Hepatic stellate cell (primary cell): ENCODE measurements around the gene U2AF1L4.

ENCODE experiments used
- DNase-seq: peaks from one replicate; pipeline ENCODE4 v3.0.0; 2011; ENCODE audit warnings: low spot score

The U2AF1L4 gene

GRCh38 chr19:35745328-35746086 lies at the start of gene U2AF1L4, which contains the start of gene PSENEN:
U2AF1L4 (minus strand) TSS chr19:35745418; CDS start chr19:35745391, 27 bp downstream.
PSENEN (plus strand) TSS chr19:35745651; CDS start chr19:35745931, 280 bp downstream.
- DNase-seq = peak; percentile 97

- DNase-seq = peak; percentile 95
Measured at GRCh38 chr19:35793381-35794165, 48.4 kb upstream of the U2AF1L4 start.

GRCh38 chr19:35792888-35793287 lies 47.7 kb upstream of the U2AF1L4 start:
- no peak for DNase-seq

GRCh38 chr19:35792312-35792711 lies 47.1 kb upstream of the U2AF1L4 start:
- DNase-seq = no peak

- no peak for DNase-seq
Measured at GRCh38 chr19:35791814-35792279, 46.6 kb upstream of the U2AF1L4 start.

GRCh38 chr19:35790981-35791813 lies 46.0 kb upstream of the U2AF1L4 start:
- DNase-seq = no peak

- DNase-seq = no peak
Measured at GRCh38 chr19:35789978-35790944, 45.0 kb upstream of the U2AF1L4 start.

GRCh38 chr19:35789195-35789977 lies 44.2 kb upstream of the U2AF1L4 start:
- DNase-seq = no peak

GRCh38 chr19:35788205-35788960 lies 43.2 kb upstream of the U2AF1L4 start:
- DNase-seq = no peak

- DNase-seq = no peak
Measured at GRCh38 chr19:35787227-35787799, 42.1 kb upstream of the U2AF1L4 start.

- no peak for DNase-seq
Measured at GRCh38 chr19:35786299-35787160, 41.3 kb upstream of the U2AF1L4 start.

- no peak for DNase-seq
Measured at GRCh38 chr19:35785339-35785627, 40.1 kb upstream of the U2AF1L4 start.

- DNase-seq = no peak
Measured at GRCh38 chr19:35784503-35785338, 39.5 kb upstream of the U2AF1L4 start.

GRCh38 chr19:35783469-35784434 lies 38.5 kb upstream of the U2AF1L4 start:
- no peak for DNase-seq

- no peak for DNase-seq
Measured at GRCh38 chr19:35782589-35782988, 37.4 kb upstream of the U2AF1L4 start.

GRCh38 chr19:35781650-35782049 lies 36.4 kb upstream of the U2AF1L4 start:
- no peak for DNase-seq
